K562 (cell line): ENCODE measurements around the gene LRP4. TPM values are rescaled to one million over a fixed set of nuclear protein-coding genes. Genes with fewer than 3 reads are reported as not detected.

ENCODE experiments used
- ATAC-seq: fragments of 200-7000 bp; cut with Tn5 transposase; 3 replicates; pipeline ENCODE4 v1.9.1; 2020; ENCODE audit warnings: moderate library complexity
- BruUV-seq: library from RNA; stranded (reverse); fragments of 400-500 nt; replicated peaks from 2 replicates; lab custom pipeline; 2021; lab: Mats Ljungman, UMichigan
- CTCF ChIA-PET: fragments of 300-600 bp; formaldehyde crosslinking; extraction: SDS; loops from one replicate; lab custom pipeline; 2021; ENCODE audit warnings: low intra/inter-chr PET ratio; lab: Yijun Ruan, JAX
- POLR2A ChIA-PET: fragments of 300-600, 350-650 bp; sonication (Branson Sonifier 250); formaldehyde crosslinking; extraction: SDS; loops from one replicate; lab custom pipeline; 2021; ENCODE audit warnings: antibody characterized with exemption, inconsistent platforms; lab: Yijun Ruan, JAX
- DNase-seq, 4 experiments: peaks; one replicate each; pipeline versions ENCODE4 v3.0.0 to v3.0.0-alpha.2; 2011 to 2018; ENCODE audit warnings: low spot score in 3 of 4, mixed read lengths in 3 of 4; ENCODE audit errors: extremely low read depth in 1 of 4
- FAIRE-seq: peaks from 2 replicates; lab custom pipeline; 2011; peaks lifted over from hg19 to GRCh38; lab: Jason Lieb, UNC
- H2AFZ ChIP-seq: 2 replicates; pipeline ENCODE4 v1.6.0; 2011; ENCODE audit warnings: low read depth, low read length, control low read depth, inconsistent platforms
- H3K27ac ChIP-seq: fragments of 200-600 bp; 3 replicates; pipeline ENCODE4 v1.8.0; 2011; ENCODE audit warnings: low read depth, mild to moderate bottlenecking, control low read depth, inconsistent platforms, low read length, moderate library complexity, mixed read lengths; ENCODE audit errors: extremely low read depth
- H3K27me3 ChIP-seq, 2 experiments: fragments of 300-600 bp in 1 of 2; 2 replicates in 1 of 2; 3 replicates in 1 of 2; pipeline versions ENCODE4 v1.6.0 to v1.8.0; 2011; ENCODE audit warnings: inconsistent platforms in 2 of 2, low read length in 2 of 2, mild to moderate bottlenecking in 1 of 2, mixed read lengths in 1 of 2, moderate library complexity in 1 of 2; ENCODE audit not compliant: control insufficient read depth in 2 of 2, insufficient read depth in 2 of 2
- H3K36me3 ChIP-seq: fragments of 300-600 bp; 3 replicates; pipeline ENCODE4 v1.8.0; 2011; ENCODE audit warnings: mild to moderate bottlenecking, low read length, inconsistent platforms; ENCODE audit not compliant: control insufficient read depth, insufficient read depth
- H3K4me1 ChIP-seq, 2 experiments: fragments of 200-600 bp in 1 of 2; replicated peaks in 1 of 2; 2 replicates in 1 of 2; 3 replicates in 1 of 2; pipeline versions ENCODE4 v1.5.1 to v1.8.0; 2011; ENCODE audit warnings: inconsistent platforms in 2 of 2, low read length in 2 of 2, mild to moderate bottlenecking in 1 of 2, mixed read lengths in 1 of 2, moderate library complexity in 1 of 2; ENCODE audit not compliant: control insufficient read depth in 2 of 2, insufficient read depth in 2 of 2
- H3K4me2 ChIP-seq: 2 replicates; pipeline ENCODE4 v1.6.1; 2011; ENCODE audit warnings: low read length, control low read depth, inconsistent platforms, mixed read lengths; ENCODE audit not compliant: insufficient read depth
- H3K4me3 ChIP-seq: fragments of 200-600 bp; sonication (generic), shearing (Covaris generic); 2 replicates; pipeline ENCODE4 v1.5.1; 2016; ENCODE audit warnings: control low read depth, inconsistent platforms
- H3K79me2 ChIP-seq: fragments of 200-600 bp; 3 replicates; pipeline ENCODE4 v1.8.0; 2011; ENCODE audit warnings: low read length, inconsistent platforms; ENCODE audit not compliant: control insufficient read depth, insufficient read depth
- H3K9ac ChIP-seq, 2 experiments: 2 replicates each; pipeline versions ENCODE4 v1.6.0 to v1.6.1; 2011; ENCODE audit warnings: low read depth in 2 of 2, low read length in 2 of 2, control low read depth in 1 of 2, inconsistent platforms in 1 of 2, mild to moderate bottlenecking in 1 of 2, mixed read lengths in 1 of 2; ENCODE audit not compliant: insufficient read depth in 1 of 2
- H3K9me1 ChIP-seq: one replicate; pipeline ENCODE4 v1.6.0; 2011; ENCODE audit warnings: inconsistent platforms, mild to moderate bottlenecking, low read length, moderate library complexity; ENCODE audit not compliant: control insufficient read depth, insufficient read depth
- H3K9me3 ChIP-seq: replicated peaks from 2 replicates; pipeline ENCODE4 v1.5.1; 2011; ENCODE audit warnings: low read depth, low read length, inconsistent platforms; ENCODE audit not compliant: control insufficient read depth, insufficient read depth
- H4K20me1 ChIP-seq: replicated peaks from 2 replicates; pipeline ENCODE4 v1.6.1; 2011; ENCODE audit warnings: low read length, inconsistent platforms, mixed read lengths; ENCODE audit not compliant: control insufficient read depth, insufficient read depth
- CAMTA2 ChIP-seq: fragments of 250-450 bp; sonication (Bioruptor Pico); conservative IDR thresholded peaks from 2 replicates; pipeline ENCODE4 v1.5.1; 2022
- DNMT1 ChIP-seq: fragments of 450-650 bp; IDR thresholded peaks from 2 replicates; pipeline ENCODE4 v1.6.1; 2016; ENCODE audit warnings: antibody characterized with exemption, mild to moderate bottlenecking
- FOXA3 ChIP-seq, 2 experiments: fragments of 450-650 bp in 1 of 2; sonication (generic) in 1 of 2; formaldehyde crosslinking; IDR thresholded peaks in 1 of 2; conservative IDR thresholded peaks in 1 of 2; 2 replicates each; pipeline versions ENCODE4 v1.4.0 to v1.8.0; 2020 to 2022; ENCODE audit warnings: mild to moderate bottlenecking in 2 of 2, missing genetic modification reagents in 1 of 2
- GATAD2A ChIP-seq: fragments of 450-650 bp; IDR thresholded peaks from 2 replicates; pipeline ENCODE4 v1.6.1; 2017
- MEIS2 ChIP-seq: fragments of 450-650 bp; IDR thresholded peaks from 2 replicates; pipeline ENCODE4 v1.6.1; 2014; ENCODE audit warnings: mild to moderate bottlenecking; ENCODE audit not compliant: partially characterized antibody
- MNT ChIP-seq, 2 experiments: fragments of 450-650 bp; conservative IDR thresholded peaks; 2 replicates each; pipeline ENCODE4 v1.6.1; 2017; ENCODE audit warnings: mild to moderate bottlenecking in 2 of 2, moderate library complexity in 2 of 2
- NFYB ChIP-seq: IDR thresholded peaks from 2 replicates; pipeline ENCODE4 v1.6.1; 2011; ENCODE audit warnings: mild to moderate bottlenecking, moderate library complexity; ENCODE audit not compliant: insufficient read length; ENCODE audit errors: extremely low read depth
- SMAD2 ChIP-seq: fragments of 150-350 bp; IDR thresholded peaks from 2 replicates; pipeline ENCODE4 v1.6.1; 2014; ENCODE audit warnings: low read depth, mild to moderate bottlenecking, low read length
- SNRNP70 ChIP-seq: fragments of 200-400 bp; formaldehyde crosslinking; optimal IDR thresholded peaks from 2 replicates; pipeline ENCODE3; 2017; ENCODE audit warnings: low read depth, low read length
- SP1 ChIP-seq: sonication (generic); formaldehyde crosslinking; IDR thresholded peaks from 2 replicates; pipeline ENCODE4 v1.8.1; 2022; ENCODE audit warnings: mild to moderate bottlenecking, missing genetic modification reagents
- STAT5A ChIP-seq: IDR thresholded peaks from 2 replicates; pipeline ENCODE4 v1.6.1; 2012; ENCODE audit warnings: low read length, inconsistent platforms, borderline replicate concordance
- STAT6 ChIP-seq: sonication (generic); formaldehyde crosslinking; IDR thresholded peaks from 2 replicates; pipeline ENCODE4 v1.8.1; 2023; ENCODE audit warnings: mild to moderate bottlenecking, missing genetic modification reagents
- THRAP3 ChIP-seq: fragments of 450-650 bp; IDR thresholded peaks from 2 replicates; pipeline ENCODE4 v1.6.1; 2016; ENCODE audit warnings: mild to moderate bottlenecking, inconsistent platforms, borderline replicate concordance
- XRCC4 ChIP-seq: IDR thresholded peaks from one replicate; pipeline ENCODE4 v1.6.1; 2011; ENCODE audit not compliant: insufficient read depth, insufficient read length; ENCODE audit errors: extremely low read depth
- ZNF143 ChIP-seq: sonication (generic); formaldehyde crosslinking; IDR thresholded peaks from 2 replicates; pipeline ENCODE4 v1.9.0; 2022; ENCODE audit warnings: mild to moderate bottlenecking, missing genetic modification reagents
- ZNF695 ChIP-seq: fragments of 450-650 bp; formaldehyde crosslinking; IDR thresholded peaks from 2 replicates; pipeline ENCODE4 v1.4.0; 2020; ENCODE audit warnings: mild to moderate bottlenecking, moderate library complexity
- ZNF696 ChIP-seq: fragments of 250-450 bp; sonication (Bioruptor Pico); conservative IDR thresholded peaks from 2 replicates; pipeline ENCODE4 v1.4.0; 2020; ENCODE audit warnings: mild to moderate bottlenecking, moderate library complexity
- ZNF79 ChIP-seq: fragments of 250-450 bp; sonication (Bioruptor Pico); IDR thresholded peaks from 2 replicates; pipeline ENCODE4 v1.4.0; 2020; ENCODE audit warnings: low read depth, mild to moderate bottlenecking, moderate library complexity
- ZZZ3 ChIP-seq: fragments of 450-650 bp; IDR thresholded peaks from 2 replicates; pipeline ENCODE4 v1.6.1; 2016; ENCODE audit warnings: antibody characterized with exemption, mild to moderate bottlenecking, moderate library complexity
- WGBS: fragments of 100-300 bp; shearing (Covaris generic); methylation state at CpG from one replicate; pipeline ENCODE4 v1.1.6; 2016; ENCODE audit warnings: low coverage, mixed read lengths; ENCODE audit not compliant: insufficient coverage; ENCODE audit errors: missing lambda C conversion rate; 5-methylcytosine and 5-hydroxymethylcytosine counted together
- in situ Hi-C: fragments of 300-500 bp; cut with MboI; formaldehyde crosslinking; loops from 4 replicates; pipeline ENCODE4 v1.15.0; 2018; ENCODE audit warnings: inconsistent platforms, mixed read lengths
- intact Hi-C: fragments of 100-400 bp; cut with micrococcal nuclease; formaldehyde crosslinking; loops from 2 replicates; pipeline ENCODE4 v1.14.2; 2022
- polyA plus RNA-seq, 8 experiments: library from polyadenylated mRNA; depleted of rRNA in 4 of 8; stranded (reverse) in 5 of 8; unstranded in 3 of 8; fragments of >200 nt; fragmentation: Nextera tagmentation in 2 of 8; fragmentation: Illumina TruSeq in 1 of 8; extraction: Ambion mirVana in 2 of 8; extraction: Trizol in 1 of 8; gene quantifications; 2 replicates each; pipeline versions ENCODE4 v1.2.1 to v1.2.3, GENCODE V29; 2011 to 2014; ENCODE audit warnings: inconsistent platforms in 1 of 8, missing spikeins in 1 of 8
- total RNA-seq, 7 experiments: library from RNA; depleted of rRNA in 6 of 7; stranded (reverse); fragments of >200 nt in 6 of 7; fragmentation: Illumina TruSeq in 2 of 7; extraction: Trizol in 2 of 7; gene quantifications; 2 replicates each; pipeline versions ENCODE4 v1.2.1 to v1.2.3, GENCODE V29; 2011 to 2021; ENCODE audit warnings: low replicate concordance in 1 of 7

Gene LRP4
- total and polyA plus RNA-seq, 9 of the 15 experiments (the other 6 are each of a cell fraction or from before 2014, with no cell fraction given) = 0.04 to 0.54 (median 0.10) TPM

GRCh38 chr11:46920755-46921154 is 2.4 kb upstream of the LRP4 start:
- Histone ChIP-seq H4K20me1 (no peaks in the 10 kb centered on the region), H3K9me3 (no peaks in the 10 kb centered on the region), H3K4me3 (no peak overlapping the region), H3K27ac (no peak overlapping the region), H3K9me1 (no peaks in the 10 kb centered on the region), H3K9ac (no peak overlapping the region), H3K79me2 (no peaks in the 10 kb centered on the region), H2AFZ (no peak overlapping the region), H3K27me3 (peaks cover 20 to 30% of the 10 kb centered on the region in 2 experiments; a peak in 4 of 5 replicates), H3K4me1 (peaks cover 0 to 18% of the 10 kb centered on the region in 2 experiments; a peak in 3 of 5 replicates), H3K36me3 (no peaks in the 10 kb centered on the region), H3K4me2 (no peak overlapping the region)
- CTCF ChIA-PET = no interaction called here
- BruUV-seq = no TSS peak
- ATAC-seq (no peak), FAIRE-seq (no peak), DNase-seq (no peak)
- in situ Hi-C loops (no loop called here), intact Hi-C loops (loop anchor here (2.0 kb wide), 1 partner anchor 232 kb away; no protein-coding TSS in a partner anchor)
- POLR2A ChIA-PET = no interaction called here
- TF ChIP-seq FOXA3 (CRISPR knock-in tag; conservative IDR thresholded peaks at IDR 0.05 in 1 of 2, IDR thresholded peaks at IDR 0.05 in 1 of 2) = no peak
- no peak for TF ChIP-seq XRCC4
- TF ChIP-seq ZNF695 (CRISPR knock-in tag) = no peak
- TF ChIP-seq ZNF79 = no peak
- TF ChIP-seq THRAP3 = no peak
- TF ChIP-seq ZZZ3 = no peak
- TF ChIP-seq STAT5A = no peak
- TF ChIP-seq DNMT1 = no peak
- TF ChIP-seq SNRNP70 = no peak
- no peak for TF ChIP-seq ZNF143 (CRISPR knock-in tag)
- no peak for TF ChIP-seq ZNF696 (CRISPR knock-in tag)
- TF ChIP-seq STAT6 (CRISPR knock-in tag) = no peak
- TF ChIP-seq MEIS2 = no peak
- TF ChIP-seq SMAD2 = no peak
- TF ChIP-seq NFYB = no peak
- TF ChIP-seq CAMTA2 (CRISPR knock-in tag) = no peak
- no peak for TF ChIP-seq MNT (conservative IDR thresholded peaks at IDR 0.05)
- TF ChIP-seq SP1 (CRISPR knock-in tag) = no peak
- TF ChIP-seq GATAD2A = no peak
- 49% methylated on average over 4 of the region's 4 CpGs for WGBS
